ENCODE data around the gene ATP13A2.

The ATP13A2 gene

GRCh38 chr1:17011439-17012307, at the start of gene ATP13A2:
TSS of gene ATP13A2 (minus strand) at chr1:17011928. CDS start at chr1:17011738, 190 bp downstream.
- TF ChIP-seq CTCF (IDR thresholded peaks at IDR 0.05; ENCODE audit: extremely low read depth, missing control alignments): no peak
- peak; percentile 94 for DNase-seq (ENCODE audit: low spot score)

GRCh38 chr1:17061486-17061885, 49.8 kb upstream of the ATP13A2 start:
- no peak for DNase-seq (ENCODE audit: low spot score)
- TF ChIP-seq CTCF (IDR thresholded peaks at IDR 0.05; ENCODE audit: extremely low read depth, missing control alignments): no peak

GRCh38 chr1:17060306-17060749, 48.6 kb upstream of the ATP13A2 start:
- no peak for DNase-seq (ENCODE audit: low spot score)
- no peak for TF ChIP-seq CTCF (IDR thresholded peaks at IDR 0.05; ENCODE audit: extremely low read depth, missing control alignments)

GRCh38 chr1:17059391-17060305, 47.9 kb upstream of the ATP13A2 start:
- TF ChIP-seq CTCF (IDR thresholded peaks at IDR 0.05; ENCODE audit: extremely low read depth, missing control alignments): peak; percentile 53
- peak; percentile 60 for DNase-seq (ENCODE audit: low spot score)

- TF ChIP-seq CTCF (IDR thresholded peaks at IDR 0.05; ENCODE audit: extremely low read depth, missing control alignments): no peak
Observed at GRCh38 chr1:17056551-17056950, 44.8 kb upstream of the ATP13A2 start.

GRCh38 chr1:17055801-17056200, 44.1 kb upstream of the ATP13A2 start:
- TF ChIP-seq CTCF (IDR thresholded peaks at IDR 0.05; ENCODE audit: extremely low read depth, missing control alignments): no peak
- no peak for DNase-seq (ENCODE audit: low spot score)

More at GRCh38 chr1:17056551-17056950, 44.8 kb upstream of the ATP13A2 start:
- DNase-seq (ENCODE audit: low spot score): no peak

Data from GM20000 (cell line).